HAP-1 (cell line): ENCODE measurements around the gene LEKR1.
A peak's percentile ranks its signal among the peaks of the same experiment; 100 is the strongest.

Experiments
- DNase-seq, 2 experiments: peaks; one replicate each; pipeline ENCODE4 v3.0.0-alpha.2; 2016 to 2020; ENCODE audit warnings: low spot score in 2 of 2
- H3K27me3 ChIP-seq: fragments of 250-450 bp; sonication (Bioruptor Pico); 2 replicates; pipeline ENCODE4 v1.5.1; 2020; ENCODE audit warnings: low read depth, mild to moderate bottlenecking, moderate library complexity
- H3K36me3 ChIP-seq: fragments of 250-450 bp; sonication (Bioruptor Pico); replicated peaks from 2 replicates; pipeline ENCODE4 v1.5.1; 2020; ENCODE audit warnings: mild to moderate bottlenecking
- H3K4me1 ChIP-seq: fragments of 250-450 bp; sonication (Bioruptor Pico); 2 replicates; pipeline ENCODE4 v1.5.1; 2020; ENCODE audit warnings: mild to moderate bottlenecking
- H3K4me3 ChIP-seq: fragments of 250-450 bp; sonication (Bioruptor Pico); 2 replicates; pipeline ENCODE4 v1.5.1; 2020; ENCODE audit warnings: mild to moderate bottlenecking, moderate library complexity
- H3K9me3 ChIP-seq: fragments of 250-450 bp; sonication (Bioruptor Pico); 2 replicates; pipeline ENCODE4 v1.5.1; 2020; ENCODE audit warnings: mild to moderate bottlenecking, moderate library complexity
- in situ Hi-C: fragments of 300-500 bp; cut with MboI; formaldehyde crosslinking; loops from 3 replicates; pipeline ENCODE4 v1.14.3; 2020; ENCODE audit warnings: low sequenced_read_pairs, inconsistent platforms, mixed read lengths

LEKR1 gene

DNA sequence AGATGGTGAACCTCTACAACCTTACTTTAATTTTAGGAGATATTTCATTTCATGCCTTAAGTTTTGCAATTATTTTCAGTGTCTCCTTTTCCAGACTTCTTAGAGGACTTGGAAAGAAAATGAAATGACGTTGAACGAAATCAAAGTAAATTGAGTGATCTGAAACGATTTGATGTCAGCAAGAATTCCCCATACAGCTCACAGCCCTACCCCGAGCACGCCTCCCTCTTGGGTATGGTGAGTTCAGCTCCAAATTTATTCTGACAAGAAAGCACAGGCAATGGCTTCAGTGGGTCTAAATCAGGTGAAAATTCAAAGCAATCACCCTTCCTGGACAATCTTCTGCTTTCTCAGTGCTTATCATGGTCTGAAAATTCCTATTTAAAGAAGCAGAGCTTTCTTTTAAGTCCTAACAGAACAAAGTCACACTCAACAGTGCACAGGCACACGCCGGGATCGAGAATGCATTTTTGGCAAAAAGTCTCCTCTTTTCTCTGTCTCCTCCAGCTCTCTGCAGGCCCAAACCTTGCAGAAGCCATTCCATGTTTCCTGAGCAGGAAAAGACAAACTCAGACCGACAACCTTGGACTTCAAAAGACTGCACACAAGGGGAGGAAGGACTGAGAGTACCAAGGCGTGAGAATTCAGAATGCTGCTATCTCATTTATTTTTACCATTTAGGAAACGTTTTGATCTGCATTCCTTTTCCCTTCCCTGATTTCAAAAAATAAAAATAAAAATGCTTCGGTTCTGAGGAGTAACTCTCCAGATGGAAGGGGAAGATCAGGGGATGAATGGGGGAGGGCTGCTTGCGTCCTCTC lies 261.8 kb downstream of the LEKR1 start:
- Histone ChIP-seq H3K9me3 (no peaks in the 10 kb centered on the region), H3K27me3 (no peaks in the 10 kb centered on the region), H3K4me3 (peak overlapping the region; percentile 40), H3K4me1 (peaks cover 14% of the 10 kb centered on the region), H3K36me3 (no peaks in the 10 kb centered on the region)
- in situ Hi-C loops, result loop anchor here (25.0 kb wide), 1 partner anchor 551 kb away; no protein-coding TSS in a partner anchor
- no peak for DNase-seq

DNA sequence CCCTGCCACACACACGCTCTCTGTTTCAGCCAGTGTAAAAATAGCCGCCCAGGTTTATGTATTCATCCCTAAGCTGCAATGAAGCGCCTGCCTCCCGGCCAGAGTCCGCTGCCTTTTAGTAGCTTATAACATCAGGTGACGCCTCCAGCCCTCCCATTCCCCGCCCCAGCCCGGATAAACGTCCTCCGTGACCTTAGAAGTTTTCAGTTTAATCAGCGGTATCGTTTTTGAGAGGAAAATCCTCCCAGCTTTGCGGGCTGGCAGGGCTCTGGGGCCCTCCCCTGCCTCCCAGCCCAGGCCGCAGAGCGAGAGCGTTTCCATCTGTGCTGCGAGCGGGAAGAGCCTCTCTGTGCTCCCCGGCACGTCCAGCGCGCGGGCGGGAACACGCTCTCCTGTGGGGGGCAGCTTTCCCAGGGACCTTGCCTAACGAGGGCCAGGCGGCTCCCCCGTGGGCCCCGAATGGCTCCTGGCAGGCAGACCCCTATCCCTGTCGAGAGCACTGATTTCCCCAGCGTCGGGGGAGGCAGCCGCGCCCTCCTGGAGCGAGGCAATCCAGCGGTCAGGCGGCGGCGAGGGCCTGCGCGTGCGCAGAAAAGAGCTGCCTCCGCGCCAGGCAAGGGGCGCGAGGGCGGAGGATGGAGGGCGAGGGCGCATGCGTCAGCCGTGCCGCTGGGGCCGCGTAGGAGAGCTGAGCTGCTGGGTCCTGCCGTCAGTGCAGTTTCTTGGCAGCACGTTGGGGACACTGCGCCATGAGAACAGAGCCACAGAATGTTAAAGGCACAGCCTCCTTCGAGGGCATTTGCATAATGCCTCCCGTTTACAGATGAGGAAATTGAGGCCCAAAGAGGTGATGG lies 262.7 kb downstream of the LEKR1 start:
- Histone ChIP-seq H3K9me3 (no peaks in the 10 kb centered on the region), H3K4me3 (peak overlapping the region; percentile 40), H3K27me3 (no peaks in the 10 kb centered on the region), H3K4me1 (peaks cover 14% of the 10 kb centered on the region), H3K36me3 (no peaks in the 10 kb centered on the region)
- peak; percentile 93 to 94 for DNase-seq
- in situ Hi-C loops, result loop anchor here (25.0 kb wide), 1 partner anchor 552 kb away; no protein-coding TSS in a partner anchor

DNA sequence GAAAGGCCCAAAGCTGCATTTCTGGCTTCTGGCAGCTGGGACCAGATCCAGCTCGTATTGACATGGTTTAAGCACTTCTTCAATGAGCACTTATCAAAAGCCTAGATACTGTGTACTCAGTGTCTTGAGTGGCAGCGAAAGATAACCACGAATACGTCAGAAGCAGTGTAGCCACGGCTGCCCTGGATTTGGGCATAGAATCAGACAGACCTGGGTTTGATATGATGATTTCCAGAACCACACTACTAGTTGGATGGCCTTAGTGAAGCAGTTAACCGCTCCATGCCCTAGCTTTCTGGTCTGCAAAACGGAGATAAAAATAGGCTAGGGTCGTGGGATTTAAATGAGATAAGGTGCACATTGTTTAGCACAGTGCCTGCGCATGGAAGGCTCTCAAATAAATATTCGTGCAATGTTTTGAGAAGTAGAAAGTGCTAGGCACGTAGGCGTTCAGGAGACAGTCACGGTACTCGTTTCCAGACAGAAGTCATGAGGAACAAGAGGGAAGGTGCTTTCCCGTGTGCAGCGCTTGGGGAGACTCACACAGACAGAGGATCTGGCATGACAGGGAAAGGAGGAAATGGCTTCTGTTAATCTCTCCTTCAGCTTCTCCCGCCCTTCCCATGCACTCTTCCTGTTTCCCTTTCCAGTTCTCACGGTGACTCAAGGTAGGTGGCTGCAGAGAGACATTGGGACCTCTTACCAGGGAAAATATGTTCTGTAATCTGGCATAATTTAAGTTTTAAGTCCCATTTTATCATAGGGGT lies 263.5 kb downstream of the LEKR1 start:
- Histone ChIP-seq H3K4me3 (no peak overlapping the region), H3K9me3 (no peaks in the 10 kb centered on the region), H3K27me3 (no peaks in the 10 kb centered on the region), H3K4me1 (peaks cover 14% of the 10 kb centered on the region), H3K36me3 (no peaks in the 10 kb centered on the region)
- no peak for DNase-seq
- in situ Hi-C loops, result loop anchor here (25.0 kb wide), 1 partner anchor 552 kb away; no protein-coding TSS in a partner anchor

DNA sequence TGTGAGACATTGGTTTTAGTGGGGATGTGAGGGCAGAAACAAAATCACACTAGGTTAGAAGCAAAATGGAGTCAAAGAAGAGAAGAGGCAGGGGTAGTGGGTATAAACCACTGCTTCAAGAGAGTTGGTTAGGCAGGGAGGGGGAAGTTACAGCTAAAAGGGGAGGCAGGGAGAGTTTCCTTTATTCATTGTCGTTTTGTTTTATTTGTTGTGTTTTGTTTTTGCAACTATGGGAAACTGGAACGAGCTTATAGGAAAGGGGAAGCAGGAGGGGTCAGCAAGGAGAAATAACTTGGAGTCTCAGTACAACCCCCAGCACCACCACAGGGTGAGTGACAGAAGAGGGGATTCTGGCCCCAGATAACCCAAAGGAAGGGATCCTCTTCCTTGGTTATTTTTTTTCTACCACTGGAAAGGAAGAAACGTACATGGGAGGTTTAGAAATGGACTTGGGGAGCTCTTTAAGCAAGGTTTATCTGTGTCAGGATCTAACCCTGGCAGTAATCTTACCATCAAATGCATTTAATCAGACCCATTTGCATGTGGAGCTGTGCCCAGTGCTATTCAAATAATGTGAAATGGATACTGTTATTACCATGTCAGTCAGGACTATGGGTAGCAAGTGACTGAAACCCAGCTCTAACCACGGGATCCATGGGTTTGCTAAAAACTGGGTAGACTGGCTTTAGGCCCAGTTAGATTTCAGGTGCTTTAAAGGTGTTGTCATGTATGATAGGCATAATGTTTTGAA lies 265.1 kb downstream of the LEKR1 start:
- no peaks in the 10 kb centered on the region for H3K36me3 ChIP-seq
- H3K27me3 ChIP-seq, result no peaks in the 10 kb centered on the region
- H3K4me1 ChIP-seq, result peaks cover 14% of the 10 kb centered on the region
- in situ Hi-C loops, result loop anchor here (25.0 kb wide), 1 partner anchor 554 kb away; no protein-coding TSS in a partner anchor
- DNase-seq, result no peak
- no peaks in the 10 kb centered on the region for H3K9me3 ChIP-seq
- H3K4me3 ChIP-seq, result no peak overlapping the region

DNA sequence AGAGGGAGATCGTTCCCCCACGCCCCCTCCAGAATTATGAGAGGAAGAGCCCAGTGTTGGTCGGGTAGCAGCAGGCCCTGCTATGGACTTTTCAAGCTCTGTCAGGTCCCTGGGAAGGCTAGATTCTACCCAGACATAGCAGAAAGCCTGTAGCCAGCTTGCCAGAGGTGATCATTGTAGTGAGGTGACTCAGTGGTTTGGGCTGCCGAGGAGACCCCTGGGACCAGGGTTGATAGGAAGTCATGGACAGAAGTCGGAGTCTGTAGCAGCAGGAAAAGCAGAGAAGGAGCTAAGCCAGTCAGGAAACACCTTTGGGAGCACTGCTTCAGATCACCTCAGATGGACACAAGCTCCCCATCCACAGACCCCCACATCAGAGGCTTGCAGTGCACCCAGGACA lies 266.1 kb downstream of the LEKR1 start:
- no peaks in the 10 kb centered on the region for H3K36me3 ChIP-seq
- no peak overlapping the region for H3K4me3 ChIP-seq
- H3K9me3 ChIP-seq, result no peaks in the 10 kb centered on the region
- H3K4me1 ChIP-seq, result peaks cover 14% of the 10 kb centered on the region
- in situ Hi-C loops, result loop anchor here (25.0 kb wide), 1 partner anchor 555 kb away; no protein-coding TSS in a partner anchor
- H3K27me3 ChIP-seq, result no peaks in the 10 kb centered on the region
- no peak for DNase-seq

DNA sequence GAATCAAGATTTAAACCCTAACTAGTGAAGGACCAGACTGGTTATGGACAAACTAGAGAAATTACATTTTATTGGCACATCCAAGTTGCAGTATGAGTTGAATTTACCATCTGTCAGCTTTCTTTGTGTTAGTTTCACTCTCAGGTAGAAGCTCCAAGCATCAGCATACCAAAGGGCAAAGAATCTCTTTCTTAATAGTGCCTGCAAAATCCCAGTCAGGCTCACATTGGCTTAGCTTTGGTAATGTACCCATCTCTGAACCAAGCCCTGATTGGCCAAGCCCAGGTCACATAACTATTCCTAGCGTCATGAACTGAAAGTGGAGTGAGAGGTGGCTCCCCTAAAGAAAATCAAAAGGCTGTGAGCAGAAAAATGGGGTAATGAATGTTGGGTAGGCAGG lies 266.9 kb downstream of the LEKR1 start:
- Histone ChIP-seq H3K36me3 (no peaks in the 10 kb centered on the region), H3K27me3 (no peaks in the 10 kb centered on the region), H3K4me1 (peaks cover 8% of the 10 kb centered on the region), H3K9me3 (no peaks in the 10 kb centered on the region), H3K4me3 (no peak overlapping the region)
- no peak for DNase-seq
- in situ Hi-C loops, result loop anchor here (25.0 kb wide), 1 partner anchor 556 kb away; no protein-coding TSS in a partner anchor

DNA sequence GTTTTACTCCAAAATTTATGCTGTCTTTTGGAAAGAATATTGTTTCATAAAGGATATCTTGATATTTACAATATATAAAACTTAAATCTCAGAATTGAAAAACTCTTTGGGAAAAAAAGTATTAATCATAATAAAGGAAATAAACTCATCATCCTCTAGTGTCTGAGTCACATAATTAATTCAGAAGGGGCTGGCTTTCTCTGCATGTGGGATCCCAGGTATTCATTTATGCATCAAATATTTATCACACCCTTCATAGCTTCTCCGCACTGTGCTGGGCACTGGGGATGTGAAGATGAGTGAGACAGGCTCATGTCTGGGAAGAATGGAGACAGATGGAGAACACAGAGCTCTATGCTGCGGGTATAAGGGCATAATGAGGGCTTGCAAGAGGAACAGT lies 268.1 kb downstream of the LEKR1 start:
- no peaks in the 10 kb centered on the region for H3K9me3 ChIP-seq
- H3K36me3 ChIP-seq, result no peaks in the 10 kb centered on the region
- peaks cover 3% of the 10 kb centered on the region for H3K4me1 ChIP-seq
- no peaks in the 10 kb centered on the region for H3K27me3 ChIP-seq
- no peak for DNase-seq
- H3K4me3 ChIP-seq, result no peak overlapping the region
- in situ Hi-C loops, result loop anchor here (25.0 kb wide), 1 partner anchor 557 kb away; no protein-coding TSS in a partner anchor

DNA sequence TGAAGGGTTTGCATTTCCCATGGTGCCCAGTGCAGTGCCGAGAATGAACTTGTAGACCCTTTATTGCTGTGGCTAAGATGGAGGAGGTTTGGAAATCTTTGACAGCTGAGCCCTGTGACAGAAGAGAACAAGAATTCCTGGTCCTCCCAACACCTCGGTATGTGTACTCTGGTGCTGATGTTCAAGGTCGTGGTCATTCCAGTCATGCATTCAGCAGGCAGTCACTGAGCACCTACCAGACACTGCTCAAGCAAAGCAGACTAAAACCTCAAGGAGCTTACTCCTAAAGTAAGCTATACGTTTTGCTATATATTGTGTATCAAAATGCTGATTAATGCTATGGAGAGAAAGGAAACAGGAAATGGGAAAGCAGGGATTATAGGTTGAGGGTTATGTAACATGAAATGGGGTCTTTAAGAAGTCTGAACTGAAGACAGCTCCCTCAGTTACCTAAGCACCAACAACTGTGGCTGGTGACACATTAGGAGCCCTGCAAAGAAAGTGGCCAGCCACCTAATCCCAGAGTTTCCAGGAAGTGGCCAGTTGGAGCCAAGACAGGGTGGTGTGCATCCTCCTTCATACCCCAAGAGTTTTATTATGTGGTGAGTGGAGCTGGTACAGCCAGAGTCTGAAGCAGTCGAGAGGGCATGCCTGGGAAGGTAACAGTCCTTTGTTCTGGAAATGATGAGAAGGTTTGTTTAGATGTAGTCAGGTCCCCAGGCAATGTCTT lies 268.8 kb downstream of the LEKR1 start:
- Histone ChIP-seq H3K9me3 (no peaks in the 10 kb centered on the region), H3K4me3 (no peak overlapping the region), H3K36me3 (no peaks in the 10 kb centered on the region), H3K4me1 (no peaks in the 10 kb centered on the region), H3K27me3 (no peaks in the 10 kb centered on the region)
- in situ Hi-C loops, result loop anchor here (25.0 kb wide), 1 partner anchor 558 kb away; no protein-coding TSS in a partner anchor
- DNase-seq, result no peak
